HepG2 (cell line): ENCODE data around the gene DNAJC2. TPM values are rescaled to one million over a fixed set of nuclear protein-coding genes. Genes with fewer than 3 reads are reported as not detected.
"Not testable (repeated sequence)": the region's sequence is repeated elsewhere in the genome, so short reads cannot be mapped to it uniquely, and the experiment has no call there.

Source experiments
- ATAC-seq: fragments of 200-7000 bp; cut with Tn5 transposase; 3 replicates; pipeline ENCODE4 v1.9.1; 2020; ENCODE audit warnings: mild to moderate bottlenecking, moderate library complexity
- BruUV-seq: library from RNA; stranded (reverse); fragments of 400-500 nt; replicated peaks from 2 replicates; lab custom pipeline; 2021; lab: Mats Ljungman, UMichigan
- CTCF ChIA-PET: fragments of 300-600 bp; formaldehyde crosslinking; extraction: SDS; loops from one replicate; lab custom pipeline; 2021; ENCODE audit warnings: low total read pairs, inconsistent platforms, low intra/inter-chr PET ratio; lab: Yijun Ruan, JAX
- POLR2A ChIA-PET: fragments of 350-600 bp; sonication (Branson Sonifier 250); formaldehyde crosslinking; loops from one replicate; lab custom pipeline; 2020; ENCODE audit warnings: antibody characterized with exemption, inconsistent platforms; lab: Yijun Ruan, JAX
- DNase-seq: peaks from one replicate; pipeline ENCODE4 v3.0.0-alpha.2; 2015; ENCODE audit warnings: low spot score
- FAIRE-seq: peaks from 3 replicates; lab custom pipeline; 2011; peaks lifted over from hg19 to GRCh38; lab: Jason Lieb, UNC
- H2AFZ ChIP-seq: one replicate; pipeline ENCODE4 v1.6.1; 2011; ENCODE audit warnings: low read length, inconsistent platforms
- H3K27ac ChIP-seq: fragments of 300-600 bp; 3 replicates; pipeline ENCODE4 v1.8.0; 2011; ENCODE audit warnings: mixed run types, mild to moderate bottlenecking, mixed read lengths, low read length, inconsistent platforms; ENCODE audit not compliant: insufficient read depth; ENCODE audit errors: extremely low read length
- H3K27me3 ChIP-seq, 2 experiments: fragments of 200-600 bp in 1 of 2; 2 replicates in 1 of 2; 3 replicates in 1 of 2; pipeline versions ENCODE4 v1.6.0 to v1.8.0; 2011; ENCODE audit warnings: low read length in 2 of 2, mild to moderate bottlenecking in 2 of 2, moderate library complexity in 2 of 2, inconsistent platforms in 1 of 2; ENCODE audit not compliant: insufficient read depth in 2 of 2, control insufficient read depth in 1 of 2
- H3K36me3 ChIP-seq, 2 experiments: fragments of 200-600 bp in 1 of 2; replicated peaks in 1 of 2; 2 replicates in 1 of 2; 3 replicates in 1 of 2; pipeline versions ENCODE4 v1.5.1 to v1.8.0; 2011; ENCODE audit warnings: low read length in 2 of 2, inconsistent platforms in 1 of 2; ENCODE audit not compliant: insufficient read depth in 2 of 2, control insufficient read depth in 1 of 2
- H3K4me1 ChIP-seq: 2 replicates; pipeline ENCODE4 v1.5.1; 2012; ENCODE audit warnings: low read length, inconsistent platforms; ENCODE audit not compliant: insufficient read depth
- H3K4me2 ChIP-seq: 2 replicates; pipeline ENCODE4 v1.6.0; 2011; ENCODE audit warnings: low read depth, low read length, inconsistent platforms
- H3K4me3 ChIP-seq, 3 experiments: fragments of 200-600 bp in 1 of 3; sonication (generic), shearing (Covaris generic) in 1 of 3; replicated peaks in 1 of 3; 2 replicates each; pipeline ENCODE4 v1.5.1; 2011 to 2016; ENCODE audit warnings: low read length in 3 of 3, inconsistent platforms in 2 of 3, low read depth in 2 of 3, mild to moderate bottlenecking in 2 of 3, control low read depth in 1 of 3, mixed read lengths in 1 of 3; ENCODE audit not compliant: insufficient read depth in 1 of 3
- H3K79me2 ChIP-seq: one replicate; pipeline ENCODE4 v1.6.1; 2011; ENCODE audit warnings: low read length, inconsistent platforms; ENCODE audit not compliant: insufficient read depth
- H3K9ac ChIP-seq: 2 replicates; pipeline ENCODE4 v1.6.0; 2011; ENCODE audit warnings: mild to moderate bottlenecking, low read depth, low read length, inconsistent platforms; ENCODE audit not compliant: insufficient read depth
- H3K9me3 ChIP-seq: 2 replicates; pipeline ENCODE4 v1.5.1; 2012; ENCODE audit warnings: mild to moderate bottlenecking, low read length
- H4K20me1 ChIP-seq: 2 replicates; pipeline ENCODE4 v1.6.0; 2011; ENCODE audit warnings: inconsistent platforms, mild to moderate bottlenecking, low read length, moderate library complexity; ENCODE audit not compliant: insufficient read depth
- CBX2 ChIP-seq, 2 experiments: fragments of 200-600 bp in 1 of 2; sonication (generic); formaldehyde crosslinking in 1 of 2; IDR thresholded peaks; 2 replicates each; pipeline versions ENCODE4 v1.7.0 to v1.8.1; 2018 to 2022; ENCODE audit warnings: low read depth in 2 of 2, low read length in 1 of 2, mild to moderate bottlenecking in 1 of 2, missing genetic modification reagents in 1 of 2
- GABPB1 ChIP-seq: IDR thresholded peaks from 2 replicates; pipeline ENCODE4 v1.6.1; 2016; ENCODE audit warnings: mild to moderate bottlenecking, missing genetic modification reagents, moderate library complexity, missing compliant biosample characterization
- PRMT3 ChIP-seq: sonication (generic); formaldehyde crosslinking; IDR thresholded peaks from 2 replicates; pipeline ENCODE4 v1.8.1; 2022; ENCODE audit warnings: low read depth, mild to moderate bottlenecking, moderate library complexity, missing genetic modification reagents, borderline replicate concordance
- ZNF512B ChIP-seq: sonication (generic); formaldehyde crosslinking; IDR thresholded peaks from 2 replicates; pipeline ENCODE4 v1.5.1; 2020; ENCODE audit warnings: missing genetic modification reagents, mild to moderate bottlenecking, borderline replicate concordance
- ZNF589 ChIP-seq: sonication (generic); formaldehyde crosslinking; conservative IDR thresholded peaks from 2 replicates; pipeline ENCODE4 v1.8.0; 2022; ENCODE audit warnings: mild to moderate bottlenecking, moderate library complexity, missing genetic modification reagents
- ZNF704 ChIP-seq: sonication (generic); formaldehyde crosslinking; IDR thresholded peaks from 2 replicates; pipeline ENCODE4 v1.8.1; 2023; ENCODE audit warnings: mild to moderate bottlenecking, inconsistent platforms, moderate library complexity, missing genetic modification reagents, borderline replicate concordance
- ZNF709 ChIP-seq: sonication (generic); formaldehyde crosslinking; IDR thresholded peaks from 2 replicates; pipeline ENCODE4 v1.5.0; 2020; ENCODE audit warnings: mild to moderate bottlenecking, missing genetic modification reagents
- WGBS: methylation state at CpG from one replicate; pipeline ENCODE4 v1.1.6; 2017; ENCODE audit warnings: low lambda C conversion rate; 5-methylcytosine and 5-hydroxymethylcytosine counted together
- in situ Hi-C: cut with HindIII; loops from 2 replicates; pipeline ENCODE4 v1.10.0; 2017; ENCODE audit warnings: low pct_unique_long_range_greater_than_20kb; ENCODE audit not compliant: extremely low pct_ligation_motif_present
- intact Hi-C: fragments of 100-400 bp; cut with micrococcal nuclease; formaldehyde crosslinking; loops from one replicate; pipeline ENCODE4 v1.10.0; 2022; ENCODE audit not compliant: unreplicated experiment
- polyA plus RNA-seq, 8 experiments: library from polyadenylated mRNA; depleted of rRNA in 3 of 8; stranded (reverse) in 7 of 8; unstranded in 1 of 8; fragments of >200 nt; fragmentation: Illumina TruSeq in 4 of 8; extraction: Trizol in 4 of 8; gene quantifications; 2 replicates each; pipeline versions ENCODE4 v1.2.1 to v1.2.3, GENCODE V29; 2011 to 2016; ENCODE audit warnings: low read depth in 4 of 8, missing spikeins in 1 of 8, mixed read lengths in 1 of 8; ENCODE audit not compliant: insufficient read depth in 1 of 8
- total RNA-seq, 5 experiments: library from RNA; depleted of rRNA; stranded (reverse); fragments of >200 nt; fragmentation: Illumina TruSeq; extraction: Trizol; gene quantifications; 2 replicates each; pipeline ENCODE4 v1.2.3, GENCODE V29; 2016; ENCODE audit warnings: low read depth in 1 of 5
- TF ChIP-seq, protein P1 (sequence below): sonication (generic); formaldehyde crosslinking; conservative IDR thresholded peaks from 2 replicates; pipeline ENCODE4 v1.8.1; 2023; ENCODE audit warnings: missing genetic modification reagents
- TF ChIP-seq, protein P2 (sequence below): sonication (generic); formaldehyde crosslinking; IDR thresholded peaks from 2 replicates; pipeline ENCODE4 v1.4.0; 2020; ENCODE audit warnings: low read depth, missing genetic modification reagents

The DNAJC2 gene
- total and polyA plus RNA-seq, 2 of the 13 experiments (the other 11 are each of a cell fraction or from before 2014, with no cell fraction given) = 19.6 to 42.0 TPM

DNA sequence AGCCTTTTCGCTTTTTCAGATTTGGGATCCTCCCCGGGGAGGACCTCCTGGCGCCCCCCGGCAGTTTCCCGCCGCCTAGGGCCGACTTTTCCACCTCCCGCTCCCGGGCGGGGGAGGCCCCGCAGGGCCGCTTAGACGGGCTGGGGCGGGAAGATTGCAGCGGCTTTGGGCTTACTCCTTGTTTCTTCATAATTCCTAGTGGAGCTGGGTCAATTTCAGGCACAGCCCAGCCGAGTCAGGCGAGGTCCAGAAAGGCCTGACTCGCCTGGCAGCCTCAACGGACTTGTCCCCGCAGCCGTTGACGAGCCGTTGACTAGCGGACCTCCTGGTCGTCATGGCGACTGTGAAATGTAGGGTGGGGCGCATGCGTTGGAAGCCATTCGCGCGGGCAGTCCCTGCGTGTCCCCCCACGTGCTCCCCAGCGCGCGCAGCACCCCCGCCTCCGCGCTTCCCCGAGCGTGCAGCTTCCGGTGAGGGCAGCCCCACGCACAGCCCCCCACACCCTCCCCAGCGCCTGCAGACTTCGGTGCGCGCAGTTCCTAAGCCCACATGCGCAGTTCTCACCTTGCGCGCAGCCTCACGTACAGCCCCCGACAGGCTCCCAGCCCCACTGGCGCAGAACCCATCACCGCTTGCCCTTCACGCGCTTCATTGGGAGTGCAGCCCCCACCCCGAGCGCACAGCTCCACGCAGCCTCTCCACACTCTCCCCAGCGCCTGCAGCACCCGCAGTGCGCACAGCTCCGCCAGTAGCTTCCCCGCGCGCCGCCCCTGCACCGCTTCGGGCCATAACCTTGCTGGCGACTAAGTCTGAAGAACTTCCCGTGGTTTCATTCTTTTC lies 64.4 kb downstream of the DNAJC2 start:
- BruUV-seq; POLR2A ChIA-PET; FAIRE-seq; in situ Hi-C loops; H3K9ac ChIP-seq; CTCF ChIA-PET; H3K9me3 ChIP-seq; H3K79me2 ChIP-seq; H3K27ac ChIP-seq; H2AFZ ChIP-seq; intact Hi-C loops; H3K36me3 ChIP-seq; H3K27me3 ChIP-seq; H4K20me1 ChIP-seq; TF ChIP-seq CBX2 (IDR thresholded peaks at IDR 0.05; ENCODE audit: low read depth, low read length): not testable (repeated sequence)
- DNase-seq (peak; percentile 16), ATAC-seq (peak; percentile 91)
- H3K4me2 ChIP-seq = peak overlapping the region; percentile 79
- 4% methylated on average over 18 of the region's 71 CpGs for WGBS
- H3K4me3 ChIP-seq = peak overlapping the region; percentile 20 to 66 (median 42); a peak in 4 of 6 replicates
- peaks cover 16% of the 10 kb centered on the region; the same call in 1 of the 2 replicates for H3K4me1 ChIP-seq
- TF ChIP-seq ZNF589 (CRISPR knock-in tag) (0 out of 2 replicates have a peak, but pooled peaks have one; percentile 46), ZNF512B (peak; percentile 76; the same call in 1 of the 2 replicates), ZNF704 (CRISPR knock-in tag) (0 out of 2 replicates have a peak, but pooled peaks have one; percentile 61), PRMT3 (CRISPR knock-in tag) (0 out of 2 replicates have a peak, but pooled peaks have one; percentile 71), CBX2 (CRISPR knock-in tag; IDR thresholded peaks at IDR 0.05; ENCODE audit: low read depth) (0 out of 2 replicates have a peak, but pooled peaks have one; percentile 54), GABPB1 (CRISPR knock-in tag) (peak; percentile 71; the same call in 1 of the 2 replicates), ZNF709 (peak; percentile 51; the same call in 1 of the 2 replicates)
- TF ChIP-seq, protein P1, sequence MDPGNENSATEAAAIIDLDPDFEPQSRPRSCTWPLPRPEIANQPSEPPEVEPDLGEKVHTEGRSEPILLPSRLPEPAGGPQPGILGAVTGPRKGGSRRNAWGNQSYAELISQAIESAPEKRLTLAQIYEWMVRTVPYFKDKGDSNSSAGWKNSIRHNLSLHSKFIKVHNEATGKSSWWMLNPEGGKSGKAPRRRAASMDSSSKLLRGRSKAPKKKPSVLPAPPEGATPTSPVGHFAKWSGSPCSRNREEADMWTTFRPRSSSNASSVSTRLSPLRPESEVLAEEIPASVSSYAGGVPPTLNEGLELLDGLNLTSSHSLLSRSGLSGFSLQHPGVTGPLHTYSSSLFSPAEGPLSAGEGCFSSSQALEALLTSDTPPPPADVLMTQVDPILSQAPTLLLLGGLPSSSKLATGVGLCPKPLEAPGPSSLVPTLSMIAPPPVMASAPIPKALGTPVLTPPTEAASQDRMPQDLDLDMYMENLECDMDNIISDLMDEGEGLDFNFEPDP (CRISPR knock-in tag) = 0 out of 2 replicates have a peak, but pooled peaks have one; percentile 77
- TF ChIP-seq, protein P2, sequence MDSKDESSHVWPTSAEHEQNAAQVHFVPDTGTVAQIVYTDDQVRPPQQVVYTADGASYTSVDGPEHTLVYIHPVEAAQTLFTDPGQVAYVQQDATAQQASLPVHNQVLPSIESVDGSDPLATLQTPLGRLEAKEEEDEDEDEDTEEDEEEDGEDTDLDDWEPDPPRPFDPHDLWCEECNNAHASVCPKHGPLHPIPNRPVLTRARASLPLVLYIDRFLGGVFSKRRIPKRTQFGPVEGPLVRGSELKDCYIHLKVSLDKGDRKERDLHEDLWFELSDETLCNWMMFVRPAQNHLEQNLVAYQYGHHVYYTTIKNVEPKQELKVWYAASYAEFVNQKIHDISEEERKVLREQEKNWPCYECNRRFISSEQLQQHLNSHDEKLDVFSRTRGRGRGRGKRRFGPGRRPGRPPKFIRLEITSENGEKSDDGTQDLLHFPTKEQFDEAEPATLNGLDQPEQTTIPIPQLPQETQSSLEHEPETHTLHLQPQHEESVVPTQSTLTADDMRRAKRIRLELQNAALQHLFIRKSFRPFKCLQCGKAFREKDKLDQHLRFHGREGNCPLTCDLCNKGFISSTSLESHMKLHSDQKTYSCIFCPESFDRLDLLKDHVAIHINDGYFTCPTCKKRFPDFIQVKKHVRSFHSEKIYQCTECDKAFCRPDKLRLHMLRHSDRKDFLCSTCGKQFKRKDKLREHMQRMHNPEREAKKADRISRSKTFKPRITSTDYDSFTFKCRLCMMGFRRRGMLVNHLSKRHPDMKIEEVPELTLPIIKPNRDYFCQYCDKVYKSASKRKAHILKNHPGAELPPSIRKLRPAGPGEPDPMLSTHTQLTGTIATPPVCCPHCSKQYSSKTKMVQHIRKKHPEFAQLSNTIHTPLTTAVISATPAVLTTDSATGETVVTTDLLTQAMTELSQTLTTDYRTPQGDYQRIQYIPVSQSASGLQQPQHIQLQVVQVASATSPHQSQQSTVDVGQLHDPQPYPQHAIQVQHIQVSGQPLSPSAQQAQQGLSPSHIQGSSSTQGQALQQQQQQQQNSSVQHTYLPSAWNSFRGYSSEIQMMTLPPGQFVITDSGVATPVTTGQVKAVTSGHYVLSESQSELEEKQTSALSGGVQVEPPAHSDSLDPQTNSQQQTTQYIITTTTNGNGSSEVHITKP (CRISPR knock-in tag) = peak; percentile 58; the same call in 1 of the 2 replicates
